Esophagus muscularis mucosa (tissue), 4 donors: ENCODE data around the gene NOSTRIN. TPM values are rescaled to one million over a fixed set of nuclear protein-coding genes. Genes with fewer than 3 reads are reported as not detected.

Source experiments
- DNase-seq: peaks from one replicate; pipeline ENCODE4 v3.0.0-alpha.2; 2017; ENCODE audit errors: extremely low spot score
- H3K27ac ChIP-seq, 4 donors: fragments of 200-600 bp; sonication (generic); replicated peaks in 1 of 4; 1 replicate in 3 of 4; 2 replicates in 1 of 4; pipeline ENCODE4 v1.5.1; 2016 to 2019; ENCODE audit warnings: mild to moderate bottlenecking in 1 of 4
- H3K27me3 ChIP-seq, 4 donors: fragments of 200-600 bp; sonication (generic); one replicate each; pipeline versions ENCODE4 v1.5.1 to v1.6.0; 2016 to 2019
- H3K36me3 ChIP-seq, 4 donors: fragments of 200-600 bp; sonication (generic); one replicate each; pipeline ENCODE4 v1.5.1; 2016 to 2019
- H3K4me1 ChIP-seq, 4 donors: fragments of 200-600 bp; sonication (generic); one replicate each; pipeline ENCODE4 v1.5.1; 2016 to 2019
- H3K4me3 ChIP-seq, 4 donors: fragments of 200-600 bp; sonication (generic); 1 replicate in 2 of 4; 2 replicates in 2 of 4; pipeline ENCODE4 v1.5.1; 2016 to 2019; ENCODE audit warnings: mild to moderate bottlenecking in 4 of 4, moderate library complexity in 1 of 4
- H3K9me3 ChIP-seq, 4 donors: fragments of 200-600 bp; sonication (generic); 1 replicate in 3 of 4; 2 replicates in 1 of 4; pipeline ENCODE4 v1.5.1; 2016 to 2019
- CTCF ChIP-seq, 3 experiments: fragments of 200-600 bp in 2 of 3; fragments of 450-650 bp in 1 of 3; sonication (generic) in 2 of 3; IDR thresholded peaks; one replicate each; pipeline ENCODE4 v1.5.1; 2017 to 2019; ENCODE audit warnings: antibody characterized with exemption in 3 of 3, mild to moderate bottlenecking in 2 of 3, moderate library complexity in 1 of 3
- EP300 ChIP-seq: sonication (generic); formaldehyde crosslinking; IDR thresholded peaks from one replicate; pipeline ENCODE4 v1.6.1; 2017; ENCODE audit warnings: antibody characterized with exemption
- POLR2A ChIP-seq: fragments of 450-650 bp; IDR thresholded peaks from one replicate; pipeline ENCODE4 v1.6.1; 2017; ENCODE audit warnings: antibody characterized with exemption, moderate library complexity, mild to moderate bottlenecking, low read depth
- POLR2AphosphoS5 ChIP-seq, 2 donors: sonication (generic); formaldehyde crosslinking; IDR thresholded peaks; one replicate each; pipeline ENCODE4 v1.6.1; 2017; ENCODE audit warnings: antibody characterized with exemption in 2 of 2
- WGBS: methylation state at CpG from one replicate; pipeline ENCODE4 v1.1.5; 2018; 5-methylcytosine and 5-hydroxymethylcytosine counted together
- intact Hi-C: fragments of 100-400 bp; cut with DNase I; formaldehyde crosslinking; loops from one replicate; pipeline ENCODE4 v1.15.1; 2023
- total RNA-seq, 4 donors: library from RNA; depleted of rRNA; stranded (reverse); fragments of >200 nt; gene quantifications; one replicate each; pipeline versions ENCODE4 v1.1.0 to v1.2.1, GENCODE V29; 2016

Gene NOSTRIN
- total RNA-seq, 4 donors from 2014 or later, result 6.6 to 21.5 (median 16.2) TPM

GRCh38 chr2:168849610-168850009 lies 47.2 kb downstream of the NOSTRIN start:
- 68% methylated on average over 2 of the region's 2 CpGs for WGBS
- peaks cover 0 to 4% (median 1%) of the 10 kb centered on the region in 4 donors for H3K4me1 ChIP-seq
- DNase-seq, result no peak
- no peak overlapping the region for H3K27ac ChIP-seq
- TF ChIP-seq POLR2AphosphoS5 (IDR thresholded peaks at IDR 0.05), result no peak
- TF ChIP-seq CTCF (IDR thresholded peaks at IDR 0.05), result peak in 1 of 3 experiments; percentile 21
- peaks cover 0 to 32% (median 2%) of the 10 kb centered on the region in 4 donors for H3K36me3 ChIP-seq
- intact Hi-C loops, result loop anchor here (10.0 kb wide), 1 partner anchor 505 kb away; no protein-coding TSS in a partner anchor
- no peak overlapping the region for H3K4me3 ChIP-seq
- no peaks in the 10 kb centered on the region for H3K27me3 ChIP-seq
- H3K9me3 ChIP-seq, result no peaks in the 10 kb centered on the region

- no peak overlapping the region for H3K4me3 ChIP-seq
- H3K9me3 ChIP-seq, result no peaks in the 10 kb centered on the region
- DNase-seq, result no peak
- no peak overlapping the region for H3K27ac ChIP-seq
- no peak for TF ChIP-seq POLR2A
- no peak for TF ChIP-seq EP300
- no peak for TF ChIP-seq CTCF (IDR thresholded peaks at IDR 0.05)
- TF ChIP-seq POLR2AphosphoS5 (IDR thresholded peaks at IDR 0.05), result no peak
- intact Hi-C loops, result loop anchor here (10.0 kb wide), 1 partner anchor 506 kb away; no protein-coding TSS in a partner anchor
- H3K36me3 ChIP-seq, result peaks cover 0 to 35% (median 2%) of the 10 kb centered on the region in 4 donors
- H3K4me1 ChIP-seq, result peaks cover 0 to 4% (median 1%) of the 10 kb centered on the region in 4 donors
- no peaks in the 10 kb centered on the region for H3K27me3 ChIP-seq
These were observed 48.4 kb downstream of the NOSTRIN start for GRCh38 chr2:168850846-168851245.

- Histone ChIP-seq H3K4me1 (peaks cover 0 to 11% (median 5%) of the 10 kb centered on the region in 4 donors), H3K36me3 (peaks cover 0 to 45% (median 2%) of the 10 kb centered on the region in 4 donors), H3K4me3 (no peak overlapping the region), H3K27me3 (no peaks in the 10 kb centered on the region), H3K9me3 (no peaks in the 10 kb centered on the region), H3K27ac (no peak overlapping the region)
- DNase-seq, result peak; percentile 82
- no peak for TF ChIP-seq POLR2A
- TF ChIP-seq CTCF (IDR thresholded peaks at IDR 0.05), result no peak
- no peak for TF ChIP-seq POLR2AphosphoS5 (IDR thresholded peaks at IDR 0.05)
- no peak for TF ChIP-seq EP300
- intact Hi-C loops, result loop anchor here (10.0 kb wide), 1 partner anchor 507 kb away; no protein-coding TSS in a partner anchor
- WGBS, result 76% methylated on average over 5 of the region's 5 CpGs
These were observed 49.4 kb downstream of the NOSTRIN start for GRCh38 chr2:168851674-168852320.

- Histone ChIP-seq H3K4me3 (no peak overlapping the region), H3K27me3 (no peaks in the 10 kb centered on the region), H3K36me3 (peaks cover 0 to 48% (median 2%) of the 10 kb centered on the region in 4 donors), H3K4me1 (peaks cover 0 to 16% (median 7%) of the 10 kb centered on the region in 4 donors), H3K27ac (no peak overlapping the region), H3K9me3 (no peaks in the 10 kb centered on the region)
- intact Hi-C loops, result loop anchor here (10.0 kb wide), 1 partner anchor 508 kb away; no protein-coding TSS in a partner anchor
- peak; percentile 39 for DNase-seq
- WGBS, result 67% methylated on average over 3 of the region's 3 CpGs
- TF ChIP-seq POLR2A (no peak), EP300 (no peak), CTCF (IDR thresholded peaks at IDR 0.05) (no peak), POLR2AphosphoS5 (IDR thresholded peaks at IDR 0.05) (no peak)
These were observed 50.0 kb downstream of the NOSTRIN start for GRCh38 chr2:168852481-168852880.
